Ovary (tissue), 3 donors: ENCODE measurements around the gene PPP3R2.

Source experiments
- CTCF ChIP-seq, 3 donors: fragments of 450-650 bp in 2 of 3; fragments of 200-600 bp in 1 of 3; IDR thresholded peaks; one replicate each; pipeline versions ENCODE4 v1.5.1 to v1.8.0; 2016 to 2022; ENCODE audit warnings: antibody characterized with exemption in 3 of 3, mild to moderate bottlenecking in 1 of 3
- EP300 ChIP-seq: sonication (generic); formaldehyde crosslinking; IDR thresholded peaks from one replicate; pipeline ENCODE4 v1.6.1; 2017; ENCODE audit warnings: antibody characterized with exemption
- POLR2A ChIP-seq: fragments of 450-650 bp; IDR thresholded peaks from one replicate; pipeline ENCODE4 v1.6.1; 2017; ENCODE audit warnings: antibody characterized with exemption, mild to moderate bottlenecking, moderate library complexity
- donor health status: DM: no; HTN: no; CAD: no.

- TF ChIP-seq CTCF (IDR thresholded peaks at IDR 0.05), result no peak
- TF ChIP-seq POLR2A, result no peak
- no peak for TF ChIP-seq EP300
These were observed 40.7 kb upstream of the PPP3R2 start for GRCh38 chr9:101635473-101635872.
